GM12874 (cell line): ENCODE measurements around the gene MEX3B.

Source experiments
- TF ChIP-seq, protein P1 (sequence below): IDR thresholded peaks from 2 replicates; pipeline ENCODE4 v1.5.1; 2011; ENCODE audit warnings: low read depth, mild to moderate bottlenecking, control low read depth, low read length, moderate library complexity; ENCODE audit not compliant: insufficient read depth

MEX3B gene

GRCh38 chr15:82047453-82048400, 1.9 kb upstream of the MEX3B start:
- TF ChIP-seq, protein P1, sequence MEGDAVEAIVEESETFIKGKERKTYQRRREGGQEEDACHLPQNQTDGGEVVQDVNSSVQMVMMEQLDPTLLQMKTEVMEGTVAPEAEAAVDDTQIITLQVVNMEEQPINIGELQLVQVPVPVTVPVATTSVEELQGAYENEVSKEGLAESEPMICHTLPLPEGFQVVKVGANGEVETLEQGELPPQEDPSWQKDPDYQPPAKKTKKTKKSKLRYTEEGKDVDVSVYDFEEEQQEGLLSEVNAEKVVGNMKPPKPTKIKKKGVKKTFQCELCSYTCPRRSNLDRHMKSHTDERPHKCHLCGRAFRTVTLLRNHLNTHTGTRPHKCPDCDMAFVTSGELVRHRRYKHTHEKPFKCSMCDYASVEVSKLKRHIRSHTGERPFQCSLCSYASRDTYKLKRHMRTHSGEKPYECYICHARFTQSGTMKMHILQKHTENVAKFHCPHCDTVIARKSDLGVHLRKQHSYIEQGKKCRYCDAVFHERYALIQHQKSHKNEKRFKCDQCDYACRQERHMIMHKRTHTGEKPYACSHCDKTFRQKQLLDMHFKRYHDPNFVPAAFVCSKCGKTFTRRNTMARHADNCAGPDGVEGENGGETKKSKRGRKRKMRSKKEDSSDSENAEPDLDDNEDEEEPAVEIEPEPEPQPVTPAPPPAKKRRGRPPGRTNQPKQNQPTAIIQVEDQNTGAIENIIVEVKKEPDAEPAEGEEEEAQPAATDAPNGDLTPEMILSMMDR = no peak

- TF ChIP-seq, protein P1 = peak; percentile 70
These were observed 1.0 kb upstream of the MEX3B start for GRCh38 chr15:82046666-82047452.

- TF ChIP-seq, protein P1 = no peak
These were observed 483 bp downstream of the MEX3B start for GRCh38 chr15:82045179-82045891.

DNA sequence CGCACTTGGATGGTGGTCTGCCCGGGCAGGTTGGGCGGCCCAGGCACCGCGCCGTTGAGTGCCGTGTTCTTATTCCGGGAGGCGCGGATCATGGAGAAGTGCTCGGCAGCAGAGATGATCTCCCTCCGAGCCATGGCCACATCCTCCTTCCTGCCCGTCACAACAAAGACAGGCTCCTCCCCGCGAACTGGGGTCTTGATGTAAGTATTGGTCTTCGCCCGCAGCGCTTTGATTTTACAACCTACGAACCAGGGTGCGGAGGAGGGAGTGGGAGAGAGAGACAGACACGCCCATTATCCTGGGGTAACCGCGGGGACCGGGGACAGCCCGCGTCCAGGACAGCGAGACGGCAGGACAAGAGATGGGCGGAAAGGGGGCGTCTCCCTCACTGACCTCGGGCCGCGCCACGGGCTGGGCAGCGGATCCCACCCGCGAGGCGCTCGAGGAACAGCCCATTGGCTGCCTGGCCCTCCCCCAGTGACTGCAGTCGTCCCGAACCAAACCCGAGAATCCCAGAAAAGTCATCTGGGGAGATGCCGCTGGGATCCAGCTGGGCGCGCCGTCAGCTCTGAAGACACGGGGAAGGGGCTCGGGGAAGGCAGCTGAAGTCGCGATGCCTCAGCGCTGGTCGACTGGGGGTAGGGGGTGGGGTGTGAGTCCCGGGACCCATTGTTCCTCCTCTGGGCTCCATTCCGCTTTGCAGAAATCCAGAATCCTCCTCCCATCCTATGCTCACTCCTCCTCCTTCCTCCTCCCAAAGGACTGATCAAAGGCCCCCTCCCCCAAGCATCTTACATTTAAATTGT, 1.2 kb downstream of the MEX3B start:
- TF ChIP-seq, protein P1 = no peak

- TF ChIP-seq, protein P1 = no peak
These were observed 1.9 kb downstream of the MEX3B start for GRCh38 chr15:82043796-82044372.

- TF ChIP-seq, protein P1 = no peak
These were observed 2.6 kb downstream of the MEX3B start for GRCh38 chr15:82043130-82043673.
